Testis (tissue), 2 donors: ENCODE measurements around the gene AUTS2.

Source experiments
- CTCF ChIP-seq, 3 experiments: fragments of 450-650 bp in 2 of 3; fragments of 200-600 bp in 1 of 3; sonication (generic) in 1 of 3; IDR thresholded peaks; one replicate each; pipeline ENCODE4 v1.5.1; 2016 to 2019; ENCODE audit warnings: antibody characterized with exemption in 3 of 3, mild to moderate bottlenecking in 2 of 3, moderate library complexity in 1 of 3
- POLR2A ChIP-seq: fragments of 450-650 bp; IDR thresholded peaks from one replicate; pipeline ENCODE4 v1.6.1; 2017; ENCODE audit warnings: antibody characterized with exemption, mild to moderate bottlenecking, moderate library complexity

GRCh38 chr7:69773535-69774225, 175.4 kb downstream of the AUTS2 start:
- TF ChIP-seq CTCF (IDR thresholded peaks at IDR 0.05) = no peak
- TF ChIP-seq POLR2A = no peak
